GM19023 (cell line): ENCODE results near the gene SCLY.

Experiments used
- ATAC-seq: cut with Tn5 transposase; IDR thresholded peaks from one replicate; pipeline ENCODE4 v1.9.1; 2021; ENCODE audit warnings: mild to moderate bottlenecking, moderate library complexity; ENCODE audit not compliant: unreplicated experiment

Gene SCLY

DNA sequence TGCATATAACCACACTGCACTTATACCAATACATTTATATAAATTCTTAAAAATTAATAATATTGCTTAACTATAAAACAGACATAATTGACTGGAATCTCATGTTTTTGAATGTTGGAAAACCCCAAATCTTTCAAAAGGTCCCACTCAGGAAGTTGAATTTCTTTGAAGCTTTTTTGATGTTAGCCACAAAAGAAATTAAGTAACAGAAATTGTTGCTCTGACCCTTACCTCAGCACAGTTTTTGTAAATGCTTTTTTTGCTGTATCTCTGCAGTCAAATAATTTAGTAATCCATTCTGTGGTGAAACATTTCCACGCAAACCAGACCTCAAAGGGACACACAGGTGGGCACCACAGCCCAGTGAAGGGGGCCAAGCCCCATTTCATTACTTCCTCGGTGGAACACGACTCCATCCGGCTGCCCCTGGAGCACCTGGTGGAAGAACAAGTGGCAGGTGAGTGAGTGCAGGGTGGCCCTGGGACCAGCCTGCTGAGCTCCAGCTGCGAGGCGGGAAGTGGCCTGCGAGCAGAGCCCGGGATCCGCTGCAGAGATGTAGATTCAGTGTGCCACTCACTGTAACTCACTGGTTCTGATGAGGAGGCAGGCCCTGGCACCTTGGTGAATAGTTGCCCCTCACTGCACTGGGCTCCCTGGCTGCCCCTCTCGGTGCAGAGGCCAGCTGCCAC is 8.4 kb downstream of the SCLY start:
- no peak for ATAC-seq

DNA sequence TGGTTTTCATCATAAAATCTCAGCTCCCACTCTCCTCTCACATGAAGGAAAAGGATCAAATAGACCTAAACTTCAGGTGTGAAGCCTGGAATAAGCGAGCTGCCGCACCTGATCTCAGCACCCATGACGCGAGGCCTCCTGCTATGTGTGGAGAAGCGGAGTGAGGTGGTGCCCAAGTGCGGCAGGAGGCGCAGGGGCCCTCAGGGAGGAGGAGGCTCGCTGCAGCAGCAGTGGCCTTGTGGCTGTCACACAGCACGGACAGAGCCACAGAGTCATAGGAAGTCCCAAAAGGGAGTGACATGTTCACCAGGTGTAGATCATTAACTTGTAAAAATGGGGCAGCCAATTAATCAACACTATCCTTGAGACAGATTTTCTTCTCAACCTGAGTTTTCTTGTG is 9.1 kb downstream of the SCLY start:
- no peak for ATAC-seq

DNA sequence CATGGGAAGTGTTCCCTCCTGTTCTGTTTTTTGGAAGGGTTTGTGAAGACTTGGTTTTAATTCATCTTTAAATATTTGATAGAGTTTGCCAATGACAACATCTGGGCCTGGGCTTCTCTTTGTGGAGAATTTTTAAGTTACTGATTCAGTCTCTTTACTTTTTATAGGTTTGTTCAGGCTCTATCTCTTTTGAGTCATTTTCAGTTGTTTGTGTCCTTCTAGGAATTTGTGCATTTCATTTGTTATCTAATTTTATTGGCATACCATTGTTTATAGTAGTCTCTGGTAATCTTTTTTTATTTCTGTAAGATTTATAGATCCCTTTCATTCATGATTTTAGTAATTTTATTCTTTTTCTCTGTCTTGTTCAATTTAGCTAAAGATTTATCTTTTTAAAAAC is 14.6 kb downstream of the SCLY start:
- ATAC-seq: no peak

DNA sequence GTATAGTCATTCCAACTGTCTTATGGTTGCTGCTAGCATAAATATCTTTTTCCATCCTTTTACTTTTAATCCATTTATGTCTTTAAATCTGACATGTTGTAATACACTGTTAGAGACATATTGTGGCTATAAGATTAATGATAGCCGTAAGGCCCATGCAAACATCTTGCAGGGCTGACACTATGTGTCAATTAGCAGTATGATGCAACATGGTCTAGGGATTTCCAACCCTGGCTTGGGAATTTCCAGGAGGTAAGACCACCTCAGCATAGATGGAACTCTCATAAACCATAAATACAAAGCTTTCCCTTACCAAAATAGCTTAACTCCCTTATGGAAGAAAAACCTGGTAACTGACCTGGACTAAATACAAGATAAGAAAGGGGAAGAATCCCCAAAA is 16.5 kb downstream of the SCLY start:
- ATAC-seq: no peak

DNA sequence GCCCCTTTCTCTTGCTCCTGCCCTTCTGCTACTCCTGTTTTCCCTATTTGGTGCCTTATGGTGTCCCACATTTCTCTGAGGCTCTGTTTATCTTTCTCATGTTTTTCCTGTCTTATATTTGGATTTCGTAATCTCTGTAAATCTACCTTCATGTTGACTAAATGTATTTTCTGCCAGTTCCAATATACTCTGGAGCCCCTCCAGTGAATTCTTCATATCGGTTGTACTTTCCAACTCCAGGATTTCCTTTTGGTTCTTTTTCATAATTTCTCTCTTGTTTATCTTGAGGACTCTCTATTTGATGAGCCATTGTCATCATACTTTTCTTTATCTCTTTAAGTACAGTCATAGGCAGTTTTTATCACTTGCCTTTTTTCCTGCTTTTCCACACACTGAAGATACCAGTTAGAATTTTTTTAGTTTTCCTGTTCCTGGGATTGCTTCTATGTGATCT is 19.1 kb downstream of the SCLY start:
- ATAC-seq: no peak

DNA sequence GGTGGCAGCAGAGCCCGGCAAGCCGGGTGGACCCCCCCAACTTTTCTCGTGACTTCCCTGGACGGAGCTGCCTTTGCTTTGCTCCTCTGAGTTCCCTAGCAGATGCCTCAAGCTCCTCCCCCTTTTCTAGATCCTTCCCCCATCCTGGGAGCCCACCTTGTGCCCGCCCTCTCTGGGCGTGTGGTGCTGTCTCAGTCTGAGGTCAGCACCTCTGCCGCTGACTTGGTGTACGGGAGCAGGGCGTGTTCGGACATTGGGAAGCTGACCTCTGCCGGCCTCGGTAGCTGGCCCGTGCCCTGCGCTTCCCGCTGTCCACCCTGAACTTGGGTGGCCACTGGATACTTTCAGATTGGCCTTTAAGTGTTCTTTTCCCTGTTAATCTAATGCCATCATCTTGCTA is 19.7 kb downstream of the SCLY start:
- no peak for ATAC-seq

DNA sequence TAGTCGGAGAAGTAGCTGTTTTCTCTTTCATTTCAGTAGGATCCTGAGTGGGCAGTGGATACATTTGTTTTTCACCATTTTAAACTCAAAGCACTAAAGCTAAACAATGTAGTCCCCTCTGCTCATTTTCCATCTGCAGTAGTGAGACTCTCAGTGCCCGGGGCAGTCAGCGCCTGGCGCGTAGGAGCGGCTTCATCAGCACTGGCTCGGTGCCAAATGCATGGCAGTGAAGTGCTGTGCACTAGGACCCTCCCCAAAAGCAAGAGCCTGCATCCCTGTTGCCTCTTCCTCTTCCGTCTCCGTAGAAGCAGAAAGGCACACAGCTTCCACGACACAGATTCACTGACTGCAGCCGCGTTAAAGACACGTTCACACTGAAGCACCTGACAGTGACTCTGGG is 20.3 kb downstream of the SCLY start:
- no peak for ATAC-seq

DNA sequence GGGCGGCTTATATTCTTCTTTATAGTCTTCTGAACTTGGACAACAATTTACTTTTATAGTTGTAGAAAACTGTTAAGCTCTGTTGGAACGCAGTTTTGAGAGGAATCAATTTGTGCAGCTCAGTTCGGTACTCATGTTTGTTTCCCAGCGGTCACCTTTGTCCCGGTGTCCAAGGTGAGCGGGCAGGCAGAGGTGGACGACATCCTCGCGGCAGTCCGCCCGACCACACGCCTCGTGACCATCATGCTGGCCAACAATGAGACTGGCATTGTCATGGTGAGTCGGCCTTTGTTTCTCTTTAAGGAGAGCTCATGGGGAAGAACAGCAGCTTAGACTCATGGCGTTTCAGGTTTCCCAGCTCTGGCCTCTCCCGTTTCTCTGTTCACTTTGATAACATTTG is 20.8 kb downstream of the SCLY start:
- no peak for ATAC-seq

DNA sequence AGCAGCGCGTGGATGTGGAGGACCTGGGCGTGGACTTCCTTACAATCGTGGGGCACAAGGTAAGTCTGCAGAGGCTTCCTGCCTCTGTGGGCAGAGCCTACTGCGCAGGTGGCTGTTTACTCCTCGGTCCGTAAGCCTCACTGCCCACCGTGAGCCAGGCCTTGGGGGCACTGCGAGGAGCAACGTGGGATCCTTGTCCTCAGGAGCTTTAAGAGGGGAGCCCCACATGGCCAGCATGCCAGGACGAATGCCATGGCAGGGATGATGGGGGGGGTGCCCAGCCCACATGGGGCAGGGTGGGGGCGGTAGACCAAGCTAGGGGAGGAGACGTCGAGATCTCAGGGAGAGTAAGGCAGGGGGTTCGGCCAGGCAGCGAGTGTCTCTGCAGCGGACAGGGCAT is 21.4 kb downstream of the SCLY start:
- no peak for ATAC-seq

DNA sequence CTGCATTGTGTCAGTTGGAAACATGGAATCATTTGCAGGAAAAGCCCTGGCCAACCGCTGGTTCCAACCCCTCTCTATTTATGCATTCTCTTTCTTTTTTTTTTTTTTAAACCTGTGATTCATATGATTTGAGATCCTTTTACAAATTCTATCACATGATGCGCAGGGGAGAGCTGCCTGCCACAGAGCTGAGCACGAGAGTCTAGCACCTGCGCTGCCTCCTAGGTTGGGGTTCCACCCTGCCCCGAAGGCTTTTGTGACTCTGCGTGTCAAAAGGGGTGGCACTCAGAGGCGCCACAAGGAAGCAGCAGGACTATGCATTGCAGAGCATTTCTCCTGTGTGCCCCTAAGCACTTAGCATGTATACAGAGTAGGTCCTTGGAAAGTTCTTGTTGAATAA is 22.0 kb downstream of the SCLY start:
- no peak for ATAC-seq

DNA sequence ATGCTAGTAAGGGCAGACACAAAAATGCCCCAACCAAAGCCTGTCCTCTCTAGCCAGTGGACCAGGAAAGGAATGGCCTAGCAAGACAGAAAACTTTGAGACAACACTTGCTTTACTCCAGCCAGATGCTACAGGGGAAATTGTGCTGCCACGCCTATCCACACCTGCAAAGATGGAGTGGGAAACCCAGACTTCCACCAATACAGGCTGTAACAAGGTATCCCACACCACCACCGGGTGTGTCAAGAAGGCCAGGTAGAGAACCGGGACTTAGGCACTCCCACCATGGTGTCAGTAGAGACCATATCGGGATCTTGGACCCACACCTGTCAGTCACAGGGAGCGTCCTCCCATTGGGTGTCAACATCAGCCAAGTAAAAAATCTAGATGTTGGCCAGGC is 23.1 kb downstream of the SCLY start:
- ATAC-seq: no peak

DNA sequence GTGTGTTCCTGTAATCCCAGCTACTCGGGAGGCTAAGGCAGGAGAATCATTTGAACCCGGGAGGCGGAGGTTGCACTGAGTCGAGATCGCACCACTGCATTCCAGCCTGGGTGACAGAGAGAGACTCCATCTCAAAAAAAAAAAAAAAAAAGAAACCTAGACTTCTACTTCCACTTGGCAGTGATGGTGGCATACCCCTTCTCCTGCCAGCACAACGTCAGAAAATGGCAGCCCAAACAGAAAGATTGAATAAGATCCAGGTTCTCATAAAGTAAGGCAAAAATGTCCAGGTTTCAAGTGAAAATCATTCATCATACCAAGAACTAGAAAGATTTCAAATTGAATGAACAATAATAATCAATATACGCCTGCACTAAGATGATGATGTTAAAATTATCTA is 24.0 kb downstream of the SCLY start:
- no peak for ATAC-seq

DNA sequence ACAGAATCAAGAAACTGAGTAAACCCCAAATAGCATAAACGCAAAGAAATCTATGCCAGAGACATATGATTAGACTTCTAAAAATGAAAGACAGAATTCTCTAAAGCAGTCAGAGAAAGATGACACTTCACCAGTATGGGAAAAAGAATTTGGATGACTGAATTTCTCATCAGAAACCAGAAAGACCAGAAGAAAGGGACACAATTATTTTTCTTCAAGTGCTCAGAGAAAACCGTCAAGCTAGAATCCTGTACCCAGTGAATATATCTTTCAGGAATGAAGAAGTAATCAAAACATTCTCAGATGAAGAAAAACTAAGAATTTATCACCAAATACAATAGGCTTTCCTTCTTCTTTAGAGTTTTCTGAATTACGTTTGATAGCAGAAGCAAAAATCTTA is 25.1 kb downstream of the SCLY start:
- ATAC-seq: no peak

DNA sequence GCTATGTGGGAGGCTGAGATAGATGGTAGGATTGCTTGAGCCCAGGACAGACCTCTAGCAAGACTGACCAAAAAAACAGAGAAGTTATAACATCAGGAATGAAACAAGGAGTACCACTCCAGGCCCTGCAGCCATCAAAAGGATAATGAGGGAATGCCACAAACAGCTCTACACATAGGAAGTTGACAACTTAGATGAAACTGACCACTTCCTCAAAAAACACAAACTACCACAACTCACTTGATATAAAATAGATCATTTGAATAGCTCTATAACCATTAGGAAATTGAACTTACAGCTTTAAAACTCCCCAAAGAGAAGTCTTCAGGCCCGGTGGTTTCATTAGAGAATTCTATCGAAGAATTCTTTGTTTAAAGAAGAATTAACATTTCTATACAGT is 26.4 kb downstream of the SCLY start:
- ATAC-seq: no peak

DNA sequence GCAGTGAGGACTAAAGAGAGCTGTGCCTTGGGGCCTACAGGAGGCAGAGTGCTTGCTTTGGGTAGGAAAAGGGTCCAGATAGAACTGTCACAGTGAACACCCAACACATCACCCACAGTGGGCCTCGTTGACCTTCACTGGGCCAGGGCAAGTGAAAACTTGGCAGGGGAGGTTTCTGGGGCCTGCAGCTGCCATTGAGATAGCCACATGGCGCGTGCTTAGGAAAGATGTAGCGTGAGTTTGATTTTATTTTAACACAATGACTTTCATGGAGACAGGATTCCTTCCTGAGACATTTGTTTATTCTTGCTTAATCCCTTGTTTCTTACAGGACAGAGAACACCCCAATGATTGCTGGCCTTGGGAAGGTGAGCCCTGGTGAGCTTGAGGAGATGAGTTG is 30.1 kb downstream of the SCLY start:
- ATAC-seq: no peak

DNA sequence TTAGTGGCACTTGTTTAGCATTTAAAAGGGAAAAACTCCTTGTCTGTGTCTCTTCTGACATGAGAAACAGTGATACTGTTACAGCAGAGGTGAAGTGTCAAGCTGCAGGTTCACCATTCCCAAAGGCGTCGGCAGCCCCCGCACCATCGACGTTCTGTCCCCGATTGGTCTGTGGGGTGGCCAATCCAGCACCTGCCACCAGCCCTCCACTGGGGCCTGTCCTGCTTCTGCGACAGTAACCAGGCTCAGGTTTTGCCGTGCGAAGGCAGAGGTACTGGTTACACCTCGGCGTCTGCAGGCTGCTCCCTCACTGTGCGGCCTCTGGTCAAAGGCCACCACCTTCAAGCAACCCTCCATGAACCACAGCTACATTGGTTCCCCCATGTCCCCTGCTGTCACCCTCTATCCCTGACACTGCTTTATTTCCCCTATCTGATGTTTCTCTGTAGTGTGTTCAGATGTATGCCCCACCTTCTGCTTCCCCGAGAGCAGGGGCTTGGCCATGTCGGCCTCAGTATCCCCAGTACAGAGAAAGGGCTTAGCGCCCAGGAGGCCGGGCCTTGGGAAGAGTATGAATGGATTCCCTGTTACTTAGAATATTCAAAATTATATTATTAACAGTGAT is 30.7 kb downstream of the SCLY start:
- no peak for ATAC-seq

DNA sequence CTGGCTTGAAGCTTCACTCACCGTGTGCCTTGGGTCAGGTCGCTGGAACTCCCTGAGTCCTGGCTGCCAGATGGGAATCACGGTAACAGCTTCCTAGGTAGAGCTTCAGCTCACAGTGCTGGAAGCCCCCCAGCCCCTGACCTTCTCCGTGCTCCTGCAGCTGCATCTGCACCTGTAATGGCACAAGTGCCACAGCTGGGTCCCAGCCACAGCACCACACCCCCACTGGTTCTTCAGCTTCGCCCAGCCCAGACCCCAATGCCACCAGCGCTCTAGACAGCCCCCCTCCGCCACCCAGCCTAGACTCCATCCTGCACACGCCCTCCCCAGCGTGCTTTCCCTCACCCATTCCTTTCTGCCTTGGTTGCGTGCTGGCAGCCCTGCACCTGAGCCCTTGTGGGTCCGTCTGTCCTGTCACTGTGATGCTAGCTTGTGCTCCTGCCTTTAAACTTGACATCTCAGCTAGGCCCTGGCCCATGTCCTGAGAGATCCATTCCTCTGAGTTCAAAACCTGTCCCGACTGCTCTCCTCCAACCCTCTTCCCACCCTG is 31.8 kb downstream of the SCLY start:
- ATAC-seq: no peak

DNA sequence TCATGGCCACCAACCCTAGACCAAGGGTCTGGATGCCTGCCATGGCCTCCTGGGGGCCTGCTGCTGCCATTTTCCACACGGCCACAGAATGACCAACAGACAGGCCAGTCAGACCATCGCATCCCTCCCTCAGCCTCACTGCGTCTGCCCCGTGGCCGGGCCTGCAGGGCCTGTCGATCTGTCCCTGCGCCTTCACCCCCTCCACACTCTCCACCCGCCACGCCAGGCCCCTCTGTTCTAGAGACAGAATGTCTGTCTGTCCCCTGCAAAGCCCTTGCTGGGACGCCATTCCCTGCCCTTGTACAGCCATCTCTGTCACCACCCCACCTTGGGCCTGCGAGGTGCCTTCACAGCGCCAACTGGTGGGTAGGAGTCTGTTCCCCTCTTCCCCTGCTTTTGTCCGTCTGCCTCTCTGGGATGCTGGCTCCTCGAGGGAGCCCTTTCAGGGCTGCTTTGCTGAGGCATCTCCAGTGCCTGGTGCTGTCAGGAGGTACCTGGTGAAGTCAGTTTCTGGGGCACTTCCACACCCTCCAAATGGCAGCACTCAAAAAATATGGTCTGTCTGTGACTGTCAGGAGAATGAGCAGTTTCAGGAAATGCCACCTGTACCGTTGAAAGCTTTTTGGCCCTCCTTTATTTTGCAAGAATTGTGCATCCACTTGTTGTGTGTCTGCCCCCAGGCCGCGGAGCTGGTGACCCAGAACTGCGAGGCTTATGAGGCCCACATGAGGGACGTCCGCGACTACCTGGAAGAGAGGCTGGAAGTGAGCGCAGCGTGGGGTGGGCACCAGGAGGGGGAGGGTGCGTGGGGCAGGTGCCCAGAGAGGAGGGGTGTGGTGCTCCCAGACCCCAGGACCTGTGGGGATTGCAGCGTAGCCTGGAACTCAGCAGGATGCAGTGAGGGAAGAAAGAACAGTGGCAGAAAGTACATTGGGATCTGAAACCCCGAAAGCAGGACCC is 32.7 kb downstream of the SCLY start:
- no peak for ATAC-seq

DNA sequence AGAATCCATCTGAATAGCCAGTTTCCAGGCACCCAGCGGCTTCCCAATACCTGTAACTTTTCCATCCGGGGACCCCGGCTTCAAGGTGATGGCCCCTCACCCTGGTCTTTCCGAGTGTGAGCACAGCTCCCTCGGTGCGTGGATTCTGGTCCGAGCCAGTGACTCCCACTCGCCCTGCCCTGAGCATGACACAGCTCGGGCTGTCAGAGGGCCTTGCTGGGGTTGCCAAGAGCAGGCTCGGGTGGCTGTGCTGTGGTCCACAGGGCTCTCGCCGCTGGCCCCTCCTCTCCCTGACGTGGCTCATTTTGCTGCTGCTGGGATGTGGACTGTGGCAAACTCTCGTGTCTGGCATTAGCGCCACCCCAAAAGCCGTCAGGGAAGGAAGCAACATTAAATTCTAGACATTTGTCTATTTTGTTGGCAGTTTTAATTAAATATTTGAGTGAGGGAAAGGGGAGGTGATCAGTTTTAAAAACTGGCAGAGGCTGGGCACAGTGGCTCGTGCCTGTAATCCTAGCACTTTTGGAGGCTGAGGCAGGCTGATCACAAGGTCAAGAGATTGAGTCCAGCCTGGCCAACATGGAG is 33.7 kb downstream of the SCLY start:
- ATAC-seq: no peak

DNA sequence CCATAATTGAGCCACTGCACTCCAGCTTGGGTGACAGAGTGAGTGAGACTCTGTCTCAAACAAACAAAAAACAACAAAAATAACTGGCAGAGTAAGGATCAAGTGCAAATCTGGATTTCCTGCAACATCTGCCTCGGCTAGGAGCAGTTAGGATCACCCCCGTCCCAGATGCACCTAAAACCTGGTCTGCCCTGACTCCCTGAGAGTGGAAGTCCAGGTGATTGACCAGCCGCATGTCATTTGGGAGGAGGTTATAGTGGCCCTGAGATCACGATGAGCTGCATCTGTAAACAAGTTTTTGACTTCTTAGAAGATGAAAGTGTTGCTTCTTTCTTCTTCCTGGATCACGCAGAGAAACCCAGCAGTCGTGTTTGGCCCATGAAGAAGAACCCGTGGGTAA is 34.3 kb downstream of the SCLY start:
- ATAC-seq: no peak

DNA sequence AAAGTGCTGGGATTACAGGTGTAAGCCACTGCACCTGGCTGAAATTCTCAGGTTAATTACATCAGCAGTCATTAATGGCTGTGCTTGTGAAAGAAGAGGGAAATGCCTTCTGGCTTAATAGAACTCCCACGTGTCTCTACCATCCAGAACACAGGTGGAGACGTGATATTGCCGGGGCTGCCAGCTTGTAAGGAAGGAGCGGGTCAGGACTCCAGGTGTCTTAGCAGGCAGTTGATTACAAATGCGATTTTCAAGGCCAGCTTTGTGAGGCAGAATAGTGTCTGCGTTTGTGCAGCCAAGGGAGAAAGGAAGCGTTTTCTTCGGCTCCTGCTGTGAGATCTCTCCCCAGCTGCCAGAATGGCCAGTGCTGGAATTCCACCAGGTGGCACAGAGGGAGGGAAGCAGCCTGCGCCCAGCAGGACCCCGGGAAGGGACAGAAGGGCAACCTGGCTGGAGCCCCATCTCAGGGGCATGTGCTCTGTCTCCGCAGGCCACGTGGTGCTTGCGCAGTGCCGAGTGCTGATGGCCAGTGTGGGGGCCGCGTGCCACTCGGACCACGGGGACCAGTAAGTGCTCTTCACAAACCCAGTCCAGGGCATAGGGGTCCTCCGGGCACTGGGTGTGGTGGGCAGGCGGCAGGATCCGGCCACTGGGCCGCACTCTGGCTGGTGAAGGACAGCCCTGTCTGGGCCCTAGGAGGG is 35.7 kb downstream of the SCLY start:
- ATAC-seq: no peak
